Stimulated activated CD4-positive, alpha-beta T cell treated with anti-CD3 and anti-CD28 coated beads, Interleukin-15, amount 100 ng/mL, for 1 hour (primary cell): ENCODE data around the gene GABRR3.

Experiments used
- DNase-seq, 2 donors: peaks; one replicate each; pipeline ENCODE4 v3.0.0-alpha.2; 2020; ENCODE audit warnings: low read depth in 1 of 2, low spot score in 1 of 2

Gene GABRR3

GRCh38 chr3:97959872-97960271 lies 75.2 kb downstream of the GABRR3 start:
- DNase-seq, result no peak

DNA sequence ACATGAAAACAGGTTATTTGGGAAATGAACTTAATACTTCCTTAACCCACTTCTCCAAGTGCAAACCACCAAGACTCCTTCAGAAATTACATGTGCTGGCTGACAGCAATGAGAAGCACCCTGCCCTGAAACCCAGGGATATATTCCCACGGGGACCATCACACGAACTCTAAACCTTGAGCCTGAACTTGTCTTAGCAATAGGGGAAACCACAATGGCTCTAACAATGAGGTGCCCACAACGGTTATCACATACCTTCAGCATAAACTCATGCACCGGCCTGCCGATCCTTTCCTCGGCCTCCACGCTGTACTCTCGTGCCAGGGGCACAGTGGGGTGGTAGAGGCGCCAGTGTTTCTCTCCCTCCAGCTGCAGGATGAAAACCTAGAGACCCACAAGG lies 76.3 kb downstream of the GABRR3 start:
- DNase-seq, result no peak

- no peak for DNase-seq
These were observed 76.7 kb downstream of the GABRR3 start for GRCh38 chr3:97958396-97958795.

DNA sequence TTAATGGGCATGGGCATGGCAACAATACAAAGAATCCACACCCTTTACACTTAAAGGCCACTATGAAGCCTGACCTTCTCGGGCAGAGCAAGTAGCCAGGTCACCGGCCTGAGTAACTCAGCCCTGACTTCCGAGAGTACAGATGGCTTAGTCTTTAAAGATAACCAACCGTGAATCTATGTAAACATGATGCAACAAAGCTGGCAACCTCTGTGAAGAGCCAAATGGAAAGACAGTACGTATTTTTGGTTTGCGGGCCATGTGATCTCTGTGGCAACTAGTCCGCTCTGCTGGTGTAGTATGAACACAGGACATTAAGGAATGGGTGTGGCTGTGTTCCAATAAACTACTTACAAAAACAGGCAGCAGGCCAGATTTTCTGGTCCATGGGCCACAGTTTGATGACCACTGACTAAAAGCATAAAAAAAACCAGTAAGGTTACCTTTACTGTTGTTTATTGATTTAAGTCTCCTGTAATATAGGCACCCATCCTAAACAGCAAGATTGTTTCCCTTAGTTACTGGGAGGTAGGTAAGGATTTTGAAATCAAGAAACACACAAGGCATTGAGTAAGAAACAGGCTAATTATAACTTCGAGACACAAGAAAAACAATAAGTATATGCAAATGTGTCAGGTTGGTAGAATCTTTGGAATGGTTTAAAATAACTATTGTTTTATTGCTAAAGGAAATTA lies 77.4 kb downstream of the GABRR3 start:
- no peak for DNase-seq

DNA sequence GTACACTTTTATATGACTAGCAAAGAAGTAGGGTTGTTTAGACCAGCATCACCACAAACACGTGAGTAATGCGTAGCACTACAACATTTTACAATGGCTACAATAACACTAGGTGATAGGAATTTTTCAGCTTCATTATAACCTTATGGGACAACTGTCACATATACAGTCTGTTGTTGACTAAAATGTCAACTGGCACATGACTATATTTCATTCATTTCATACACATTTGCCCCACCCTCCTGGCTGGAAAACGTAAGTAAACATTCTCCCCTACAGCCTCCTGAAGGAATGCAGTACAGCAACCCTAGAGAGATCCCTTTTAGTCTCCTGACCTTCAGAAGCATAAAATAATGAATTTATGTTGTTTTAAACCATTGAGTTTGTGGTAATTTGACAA lies 79.1 kb downstream of the GABRR3 start:
- DNase-seq, result no peak

- no peak for DNase-seq
These were observed 80.8 kb downstream of the GABRR3 start for GRCh38 chr3:97954228-97954827.

DNA sequence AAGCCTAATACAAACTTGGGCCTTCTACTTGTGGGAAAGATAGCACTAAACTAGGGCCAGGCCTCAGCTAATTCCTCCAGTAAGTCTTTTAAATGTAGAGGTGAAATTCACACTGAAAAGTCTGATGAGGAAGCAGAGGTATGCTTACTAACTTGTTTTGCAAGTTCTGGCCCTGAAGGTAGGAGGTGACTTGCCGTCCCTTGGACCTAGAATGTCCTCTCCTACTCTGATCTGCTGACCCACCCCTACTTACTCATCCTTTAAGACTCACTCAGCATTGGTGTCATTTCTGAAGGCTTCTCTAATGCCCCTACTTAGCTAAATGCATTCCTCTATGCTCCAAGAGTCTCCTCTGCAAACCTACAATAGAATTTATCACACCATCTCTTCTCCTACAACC lies 82.2 kb downstream of the GABRR3 start:
- no peak for DNase-seq

GRCh38 chr3:97952280-97952679 lies 82.8 kb downstream of the GABRR3 start:
- no peak for DNase-seq

DNA sequence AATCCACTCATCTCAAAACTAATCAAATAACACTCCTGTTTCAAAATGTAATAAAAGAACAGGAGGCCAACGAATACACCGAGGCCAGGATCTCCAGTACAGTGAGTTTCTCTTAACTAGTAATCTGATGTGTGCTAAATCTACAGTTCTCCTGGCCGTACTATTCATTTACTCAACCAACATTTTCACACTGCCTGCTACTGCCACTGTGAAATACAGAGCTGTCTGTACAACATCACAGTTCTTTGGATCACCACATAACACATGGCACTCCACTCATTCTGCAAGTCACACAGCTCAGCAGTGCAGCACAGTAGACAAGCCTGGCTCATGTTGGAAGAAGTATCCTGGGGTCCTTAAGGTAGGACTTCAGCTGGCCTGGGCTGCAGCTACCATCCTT lies 84.8 kb downstream of the GABRR3 start:
- no peak for DNase-seq

DNA sequence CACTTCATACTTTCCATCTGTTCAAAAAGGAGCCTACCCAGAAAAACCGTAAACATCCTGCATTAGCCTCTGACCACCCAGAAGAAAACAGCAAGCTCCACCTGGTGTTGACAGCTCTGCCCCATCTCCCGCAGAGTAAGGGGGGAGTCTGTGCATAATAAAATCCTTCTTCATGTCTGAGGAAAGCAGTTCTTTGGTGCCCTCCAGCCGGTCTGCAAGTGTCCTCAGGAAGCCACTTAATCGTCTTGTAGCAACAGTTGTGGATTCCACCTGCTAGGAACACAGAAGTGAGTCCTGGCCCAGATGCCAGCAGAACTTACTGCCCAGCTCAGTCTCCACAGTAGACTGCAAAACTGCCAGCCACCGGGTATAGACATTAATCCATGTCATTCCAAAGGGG lies 85.4 kb downstream of the GABRR3 start:
- DNase-seq, result no peak

GRCh38 chr3:97949110-97949485 lies 86.0 kb downstream of the GABRR3 start:
- no peak for DNase-seq

DNA sequence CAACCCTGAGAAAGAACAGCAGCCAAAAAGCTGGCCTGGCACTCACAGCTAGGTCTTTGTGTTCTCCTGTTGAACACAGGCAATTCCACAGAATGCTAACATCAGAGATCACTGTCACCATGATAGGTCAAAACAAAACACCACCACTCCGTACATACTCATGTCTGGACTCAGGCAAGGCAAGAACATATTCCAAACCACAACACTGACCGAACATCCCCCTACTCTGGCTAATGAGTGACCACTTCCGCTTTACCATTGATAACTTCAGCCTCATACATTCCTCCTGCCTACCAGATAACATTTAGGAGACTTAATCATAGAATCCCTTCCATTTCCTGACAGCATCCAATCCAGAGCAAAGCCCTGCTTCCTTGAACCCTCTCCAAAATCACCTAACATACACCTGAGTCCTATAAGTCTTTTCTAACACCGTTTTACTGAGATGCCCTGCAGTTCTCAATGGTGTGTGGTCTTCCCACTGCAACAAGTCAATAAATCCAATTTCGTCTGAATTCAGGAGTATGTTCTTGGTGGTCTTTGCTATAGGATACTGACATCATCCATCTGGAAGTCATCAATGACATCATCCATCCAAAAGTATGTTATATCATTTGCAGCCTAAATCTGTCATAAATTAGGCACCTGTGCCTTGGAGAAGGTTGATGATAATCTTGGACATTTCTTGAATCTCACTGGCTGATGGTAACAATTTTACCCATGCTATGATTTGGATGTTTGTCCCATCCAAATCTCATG lies 86.6 kb downstream of the GABRR3 start:
- no peak for DNase-seq

GRCh38 chr3:97942801-97943546 lies 92.1 kb downstream of the GABRR3 start:
- no peak for DNase-seq

DNA sequence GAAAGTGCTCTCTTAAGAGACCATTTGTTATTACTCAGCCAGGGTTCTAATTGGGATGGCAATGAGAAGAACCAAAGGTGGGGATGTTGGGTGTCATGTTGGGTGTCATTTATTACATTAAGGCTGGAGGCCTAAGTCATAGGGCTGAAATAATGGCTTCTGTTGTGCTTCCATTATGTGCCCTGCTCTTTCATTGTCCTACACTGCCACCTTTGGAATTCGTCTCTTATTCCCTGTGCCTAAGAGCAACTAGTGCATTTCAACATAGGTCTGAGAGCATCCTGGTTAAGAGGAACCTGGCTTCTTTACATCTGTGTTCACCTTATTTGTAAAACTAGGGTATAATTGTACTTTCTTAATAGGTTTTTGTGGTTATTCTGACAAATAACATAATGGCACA lies 95.1 kb downstream of the GABRR3 start:
- no peak for DNase-seq

- DNase-seq, result no peak
These were observed 95.7 kb downstream of the GABRR3 start for GRCh38 chr3:97939401-97939800.

DNA sequence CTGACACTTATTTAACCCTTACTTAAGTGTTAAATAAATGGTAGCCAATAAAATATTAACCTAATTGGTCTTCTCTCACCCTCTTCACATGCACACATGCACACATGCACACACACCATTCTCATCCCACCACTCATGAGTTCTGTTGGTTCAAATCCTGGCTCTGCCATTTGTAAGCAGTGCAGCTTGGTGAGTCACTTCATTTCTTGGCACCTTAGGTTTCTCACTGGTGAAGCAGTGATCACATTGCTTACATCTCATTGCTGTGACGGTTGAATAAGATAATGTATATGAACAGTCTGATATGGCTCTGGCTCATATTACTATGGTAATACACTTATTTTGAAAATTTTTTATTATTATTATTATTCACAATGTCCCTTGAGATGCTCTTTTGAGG lies 96.7 kb downstream of the GABRR3 start:
- DNase-seq, result no peak

- no peak for DNase-seq
These were observed 97.9 kb downstream of the GABRR3 start for GRCh38 chr3:97937205-97937604.

DNA sequence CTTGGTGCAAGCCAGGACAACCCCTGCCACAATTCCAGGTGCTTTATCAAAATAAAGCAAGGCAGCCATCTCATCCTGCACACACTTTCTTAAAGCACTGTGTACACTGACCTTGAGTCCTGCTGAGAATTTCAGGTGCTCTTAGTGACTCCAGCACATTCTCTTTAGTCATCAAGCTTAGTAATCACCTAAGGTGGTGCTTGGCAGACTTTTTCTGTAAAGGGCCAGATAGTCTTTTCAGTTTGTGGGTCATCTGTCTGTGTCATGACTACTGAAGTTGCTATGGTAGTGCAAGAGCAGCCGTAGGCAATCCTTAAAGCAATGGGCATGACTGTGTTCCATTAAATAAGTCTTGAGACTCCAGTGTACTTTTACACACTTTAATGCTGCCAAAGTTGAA lies 99.3 kb downstream of the GABRR3 start:
- DNase-seq, result no peak
